Mesenchymal stem cell (in vitro differentiated cells and primary cell): Measurements from ENCODE around the gene PFN2.
"Not testable (repeated sequence)": the region's sequence is repeated elsewhere in the genome, so short reads cannot be mapped to it uniquely, and the experiment has no call there.

Source experiments
- DNase-seq: peaks from one replicate; pipeline ENCODE4 v3.0.0-alpha.2; 2013
- H2AFZ ChIP-seq: one replicate; pipeline ENCODE4 v1.6.1; 2013; ENCODE audit warnings: low read depth, mild to moderate bottlenecking, control low read depth, inconsistent platforms, low read length, moderate library complexity
- H2AK5ac ChIP-seq: 2 replicates; pipeline ENCODE4 v1.6.1; 2013; ENCODE audit warnings: low read length, moderate library complexity, mild to moderate bottlenecking, inconsistent platforms; ENCODE audit not compliant: severe bottlenecking
- H2BK120ac ChIP-seq: one replicate; pipeline ENCODE4 v1.6.1; 2013; ENCODE audit warnings: low read depth, mild to moderate bottlenecking, inconsistent platforms, low read length, moderate library complexity
- H2BK12ac ChIP-seq, 2 experiments: one replicate each; pipeline ENCODE4 v1.6.1; 2013; ENCODE audit warnings: inconsistent platforms in 2 of 2, low read length in 2 of 2, mild to moderate bottlenecking in 2 of 2, moderate library complexity in 2 of 2, control low read depth in 1 of 2
- H2BK15ac ChIP-seq: one replicate; pipeline ENCODE4 v1.6.1; 2013; ENCODE audit warnings: mild to moderate bottlenecking, low read depth, inconsistent platforms; ENCODE audit not compliant: poor library complexity, severe bottlenecking
- H2BK5ac ChIP-seq: 2 replicates; pipeline ENCODE4 v1.6.1; 2013; ENCODE audit warnings: low read depth, mild to moderate bottlenecking, low read length, control low read depth, inconsistent platforms; ENCODE audit not compliant: poor library complexity, severe bottlenecking
- H3K14ac ChIP-seq, 2 experiments: one replicate each; pipeline ENCODE4 v1.6.1; 2013; ENCODE audit warnings: inconsistent platforms in 2 of 2, low read length in 2 of 2, control low read depth in 1 of 2, mild to moderate bottlenecking in 1 of 2, moderate library complexity in 1 of 2
- H3K18ac ChIP-seq, 2 experiments: one replicate each; pipeline ENCODE4 v1.6.1; 2013; ENCODE audit warnings: inconsistent platforms in 2 of 2, low read length in 2 of 2, control low read depth in 1 of 2, low read depth in 1 of 2, mild to moderate bottlenecking in 1 of 2
- H3K23ac ChIP-seq, 2 experiments: one replicate each; pipeline ENCODE4 v1.6.1; 2013; ENCODE audit warnings: inconsistent platforms in 2 of 2, low read length in 2 of 2, mild to moderate bottlenecking in 2 of 2, moderate library complexity in 2 of 2, control low read depth in 1 of 2
- H3K27ac ChIP-seq: 2 replicates; pipeline ENCODE4 v1.5.1; 2013; ENCODE audit warnings: mild to moderate bottlenecking, moderate library complexity, low read length, control low read depth, inconsistent platforms; ENCODE audit not compliant: poor library complexity, severe bottlenecking
- H3K27me3 ChIP-seq, 2 experiments: 2 replicates each; pipeline versions ENCODE4 v1.6.1 to v1.7.0; 2013; ENCODE audit warnings: low read length in 2 of 2, mild to moderate bottlenecking in 2 of 2, moderate library complexity in 2 of 2, control low read depth in 1 of 2, inconsistent platforms in 1 of 2; ENCODE audit not compliant: control insufficient read depth in 1 of 2, insufficient read depth in 1 of 2
- H3K36me3 ChIP-seq, 2 experiments: 2 replicates each; pipeline versions ENCODE4 v1.6.1 to v1.7.0; 2013; ENCODE audit warnings: low read length in 2 of 2, control low read depth in 1 of 2, inconsistent platforms in 1 of 2, low read depth in 1 of 2, mild to moderate bottlenecking in 1 of 2; ENCODE audit not compliant: insufficient read depth in 2 of 2, control insufficient read depth in 1 of 2
- H3K4ac ChIP-seq, 2 experiments: one replicate each; pipeline ENCODE4 v1.6.1; 2013; ENCODE audit warnings: inconsistent platforms in 2 of 2, low read length in 2 of 2, mild to moderate bottlenecking in 2 of 2, moderate library complexity in 2 of 2, control low read depth in 1 of 2, low read depth in 1 of 2
- H3K4me1 ChIP-seq: 2 replicates; pipeline ENCODE4 v1.6.1; 2013; ENCODE audit warnings: low read depth, low read length, control low read depth; ENCODE audit not compliant: control insufficient read depth, insufficient read depth
- H3K4me2 ChIP-seq: 2 replicates; pipeline ENCODE4 v1.6.1; 2013; ENCODE audit warnings: low read length, mild to moderate bottlenecking, inconsistent platforms; ENCODE audit not compliant: poor library complexity, severe bottlenecking
- H3K4me3 ChIP-seq, 2 experiments: 2 replicates each; pipeline versions ENCODE4 v1.5.1 to v1.7.0; 2013; ENCODE audit warnings: low read length in 2 of 2, mild to moderate bottlenecking in 2 of 2, control low read depth in 1 of 2, low read depth in 1 of 2; ENCODE audit not compliant: insufficient read depth in 1 of 2
- H3K79me1 ChIP-seq: replicated peaks from 2 replicates; pipeline ENCODE4 v1.6.1; 2013; ENCODE audit warnings: mild to moderate bottlenecking, control low read depth, low read length, inconsistent platforms; ENCODE audit not compliant: poor library complexity, severe bottlenecking
- H3K9ac ChIP-seq: 2 replicates; pipeline ENCODE4 v1.7.0; 2013; ENCODE audit warnings: mild to moderate bottlenecking, low read length, moderate library complexity
- H3K9me3 ChIP-seq: 2 replicates; pipeline ENCODE4 v1.7.0; 2013; ENCODE audit warnings: mild to moderate bottlenecking, low read length; ENCODE audit not compliant: control insufficient read depth
- H4K8ac ChIP-seq: one replicate; pipeline ENCODE4 v1.6.1; 2013; ENCODE audit warnings: inconsistent platforms, mild to moderate bottlenecking, low read length, moderate library complexity
- H4K91ac ChIP-seq: one replicate; pipeline ENCODE4 v1.6.1; 2013; ENCODE audit warnings: mild to moderate bottlenecking, low read length, inconsistent platforms
- WGBS: methylation state at CpG from one replicate; pipeline ENCODE4 v1.1.7; 2013; ENCODE audit warnings: mixed read lengths; 5-methylcytosine and 5-hydroxymethylcytosine counted together

PFN2 gene

GRCh38 chr3:149983628-149984027 lies 12.9 kb upstream of the PFN2 start:
- Histone ChIP-seq H3K14ac (no peak overlapping the region), H2AFZ (no peak overlapping the region)
- WGBS = 89% methylated on average over 4 of the region's 4 CpGs

GRCh38 chr3:149983053-149983452 lies 12.4 kb upstream of the PFN2 start:
- not testable (repeated sequence) for H3K9me3 ChIP-seq, H3K4me2 ChIP-seq, H3K23ac ChIP-seq, H4K8ac ChIP-seq, H3K36me3 ChIP-seq, H2AK5ac ChIP-seq, H2AFZ ChIP-seq, H3K4me1 ChIP-seq, H2BK15ac ChIP-seq, H2BK5ac ChIP-seq, H3K4ac ChIP-seq, H3K4me3 ChIP-seq, H3K14ac ChIP-seq, H3K9ac ChIP-seq, H2BK12ac ChIP-seq, H2BK120ac ChIP-seq, H3K18ac ChIP-seq, H3K79me1 ChIP-seq, DNase-seq, H3K27me3 ChIP-seq, H3K27ac ChIP-seq, H4K91ac ChIP-seq
- WGBS = 96% methylated on average over 22 of the region's 32 CpGs

More at GRCh38 chr3:149983628-149984027, 12.9 kb upstream of the PFN2 start:
- Histone ChIP-seq H2BK5ac (no peak overlapping the region), H2BK120ac (no peak overlapping the region), H3K36me3 (no peaks in the 10 kb centered on the region), H2AK5ac (no peak overlapping the region), H3K4ac (no peak overlapping the region), H2BK12ac (no peak overlapping the region), H3K18ac (no peak overlapping the region), H3K4me3 (no peak overlapping the region), H3K9me3 (peaks cover 8% of the 10 kb centered on the region), H3K27ac (no peak overlapping the region), H3K4me2 (no peak overlapping the region), H4K8ac (no peak overlapping the region), H2BK15ac (no peak overlapping the region), H3K27me3 (no peaks in the 10 kb centered on the region), H3K4me1 (no peaks in the 10 kb centered on the region), H3K9ac (no peak overlapping the region), H3K79me1 (no peaks in the 10 kb centered on the region), H4K91ac (no peak overlapping the region), H3K23ac (no peak overlapping the region)
- DNase-seq = no peak

GRCh38 chr3:149981979-149982378 lies 11.3 kb upstream of the PFN2 start:
- H3K23ac ChIP-seq, H2AFZ ChIP-seq, H3K14ac ChIP-seq, H3K27me3 ChIP-seq, H2AK5ac ChIP-seq, DNase-seq, H3K4me3 ChIP-seq, H3K9me3 ChIP-seq, H4K8ac ChIP-seq, H3K18ac ChIP-seq, H3K27ac ChIP-seq, H2BK120ac ChIP-seq, H4K91ac ChIP-seq, H2BK5ac ChIP-seq, H3K4ac ChIP-seq, H3K9ac ChIP-seq, H3K4me1 ChIP-seq, H2BK15ac ChIP-seq, H2BK12ac ChIP-seq, H3K36me3 ChIP-seq, H3K4me2 ChIP-seq, H3K79me1 ChIP-seq: not testable (repeated sequence)
- 100% methylated on average over 1 of the region's 10 CpGs for WGBS

- Histone ChIP-seq H2AK5ac (no peak overlapping the region), H4K91ac (no peak overlapping the region), H3K36me3 (no peaks in the 10 kb centered on the region), H2BK15ac (no peak overlapping the region), H2BK12ac (no peak overlapping the region), H3K9ac (no peak overlapping the region), H3K4ac (no peak overlapping the region), H2BK120ac (no peak overlapping the region), H3K79me1 (no peaks in the 10 kb centered on the region), H3K4me3 (no peak overlapping the region), H3K27ac (no peak overlapping the region), H3K4me2 (no peak overlapping the region), H3K18ac (no peak overlapping the region), H3K14ac (no peak overlapping the region), H4K8ac (no peak overlapping the region), H2BK5ac (no peak overlapping the region), H3K9me3 (peaks cover 8% of the 10 kb centered on the region), H3K27me3 (no peaks in the 10 kb centered on the region), H2AFZ (no peak overlapping the region), H3K23ac (no peak overlapping the region), H3K4me1 (peaks cover 1% of the 10 kb centered on the region)
- DNase-seq = no peak
- WGBS = no CpG with 5 or more reads among the region's 2 CpGs
Measured at GRCh38 chr3:149977386-149977785, 6.7 kb upstream of the PFN2 start.
